NCI-H446 (cell line): ENCODE results near the gene ZSCAN25.
"Not testable (repeated sequence)": the region's sequence is repeated elsewhere in the genome, so short reads cannot be mapped to it uniquely, and the experiment has no call there.

Experiments used
- DNase-seq, 2 experiments: peaks; one replicate each; lab custom pipeline; 2025; lab: John Stamatoyannopoulos, UW

ZSCAN25 gene

DNA sequence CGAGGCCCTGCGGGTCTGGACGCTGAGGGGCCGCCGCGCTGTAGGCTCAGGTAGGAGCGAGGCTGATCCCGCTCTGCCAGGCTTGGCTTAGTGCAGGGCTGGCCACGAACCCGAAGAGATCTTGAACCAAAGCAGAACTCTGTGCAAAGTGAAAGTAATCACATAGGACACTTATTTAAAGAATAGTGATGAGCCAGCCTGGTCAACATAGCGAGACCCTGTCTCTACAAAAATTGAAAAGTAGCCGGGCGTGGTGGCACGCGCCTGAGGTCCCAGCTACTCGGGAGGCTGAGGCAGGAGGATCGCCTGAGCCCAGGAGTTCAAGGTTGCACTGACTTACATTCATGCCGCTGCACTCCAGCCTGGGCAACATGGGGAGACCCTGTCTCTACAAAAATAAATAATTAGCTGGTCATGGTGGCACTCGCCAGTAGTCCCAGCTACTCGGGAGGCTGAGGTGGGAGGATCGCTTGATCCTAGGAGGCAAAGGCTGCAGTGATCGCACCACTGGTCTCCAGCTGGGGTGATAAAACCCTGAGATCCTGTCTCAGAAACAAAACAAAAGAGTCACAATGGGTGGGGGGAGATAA, 541 bp downstream of the ZSCAN25 start:
- no peak for DNase-seq

DNA sequence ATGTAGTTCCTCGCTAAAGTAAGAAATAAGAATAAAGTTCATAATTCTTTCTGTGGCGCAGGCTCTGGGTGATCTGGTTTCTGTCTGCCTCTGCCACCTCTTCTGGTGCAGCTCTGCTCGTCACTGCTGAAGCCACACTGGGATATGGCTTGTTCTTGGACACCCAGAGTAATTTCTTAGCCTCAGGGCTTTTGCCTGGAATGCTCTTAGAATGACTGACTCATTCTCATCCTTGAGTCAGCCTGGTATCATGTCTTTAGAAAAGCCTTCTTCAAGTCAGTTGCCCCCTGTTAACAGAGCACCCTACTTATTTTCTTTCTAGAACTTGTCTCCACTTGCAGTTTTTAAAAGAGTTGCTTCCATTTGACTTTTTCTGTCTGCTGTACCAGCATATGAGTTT, 2.0 kb downstream of the ZSCAN25 start:
- no peak for DNase-seq

DNA sequence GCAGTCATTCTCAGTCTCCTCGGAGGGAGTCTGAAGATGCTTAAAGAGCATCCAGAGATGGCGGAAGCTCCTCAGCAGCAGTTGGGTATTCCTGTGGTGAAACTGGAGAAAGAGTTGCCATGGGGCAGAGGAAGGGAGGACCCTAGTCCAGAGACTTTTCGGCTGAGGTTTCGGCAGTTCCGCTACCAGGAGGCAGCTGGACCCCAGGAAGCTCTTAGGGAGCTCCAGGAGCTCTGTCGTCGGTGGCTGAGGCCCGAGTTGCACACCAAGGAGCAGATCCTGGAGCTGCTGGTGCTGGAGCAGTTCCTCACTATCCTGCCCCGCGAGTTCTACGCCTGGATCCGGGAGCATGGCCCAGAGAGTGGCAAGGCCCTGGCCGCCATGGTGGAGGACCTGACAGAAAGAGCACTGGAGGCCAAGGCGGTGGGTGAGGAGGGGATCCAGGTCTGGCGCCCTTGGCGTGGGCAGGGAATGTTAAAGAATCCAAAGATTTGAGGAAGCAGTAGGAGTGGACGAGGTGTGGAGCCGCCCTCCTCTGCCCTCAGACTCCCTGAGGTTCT, 2.9 kb downstream of the ZSCAN25 start:
- DNase-seq, result no peak

DNA sequence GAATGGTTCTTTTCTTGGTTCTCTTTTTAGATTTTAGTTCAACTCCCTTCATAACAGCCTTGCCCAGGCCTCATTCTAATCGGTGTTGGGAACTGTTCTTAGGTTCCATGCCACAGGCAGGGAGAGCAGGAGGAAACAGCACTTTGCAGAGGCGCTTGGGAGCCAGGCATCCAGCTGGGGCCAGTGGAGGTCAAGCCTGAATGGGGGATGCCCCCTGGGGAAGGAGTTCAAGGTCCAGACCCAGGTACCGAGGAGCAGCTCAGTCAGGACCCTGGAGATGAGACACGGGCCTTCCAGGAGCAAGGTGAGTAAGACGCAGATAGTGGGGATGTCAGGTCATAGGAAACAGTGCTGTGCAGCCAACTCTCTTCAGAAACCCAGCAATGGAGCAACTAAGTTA, 4.5 kb downstream of the ZSCAN25 start:
- no peak for DNase-seq

DNA sequence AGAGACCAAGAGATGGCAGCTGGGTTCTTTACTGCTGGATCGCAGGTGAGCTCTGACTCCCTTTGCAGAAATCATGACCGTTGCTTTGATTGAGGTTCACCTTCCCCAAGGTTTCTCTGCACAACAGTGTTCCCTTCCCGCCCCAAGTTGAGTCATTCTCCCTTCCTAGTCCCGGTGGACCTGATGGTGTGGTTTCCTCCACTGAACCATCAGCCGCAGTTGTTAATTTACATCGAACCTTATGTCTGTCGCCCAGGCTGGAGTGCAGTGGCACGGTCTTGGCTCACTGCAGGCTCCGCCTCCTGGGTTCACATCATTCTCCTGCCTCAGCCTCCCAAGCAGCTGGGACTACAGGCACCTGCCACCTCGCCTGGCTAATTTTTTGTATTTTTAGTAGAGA, 5.8 kb downstream of the ZSCAN25 start:
- no peak for DNase-seq

DNA sequence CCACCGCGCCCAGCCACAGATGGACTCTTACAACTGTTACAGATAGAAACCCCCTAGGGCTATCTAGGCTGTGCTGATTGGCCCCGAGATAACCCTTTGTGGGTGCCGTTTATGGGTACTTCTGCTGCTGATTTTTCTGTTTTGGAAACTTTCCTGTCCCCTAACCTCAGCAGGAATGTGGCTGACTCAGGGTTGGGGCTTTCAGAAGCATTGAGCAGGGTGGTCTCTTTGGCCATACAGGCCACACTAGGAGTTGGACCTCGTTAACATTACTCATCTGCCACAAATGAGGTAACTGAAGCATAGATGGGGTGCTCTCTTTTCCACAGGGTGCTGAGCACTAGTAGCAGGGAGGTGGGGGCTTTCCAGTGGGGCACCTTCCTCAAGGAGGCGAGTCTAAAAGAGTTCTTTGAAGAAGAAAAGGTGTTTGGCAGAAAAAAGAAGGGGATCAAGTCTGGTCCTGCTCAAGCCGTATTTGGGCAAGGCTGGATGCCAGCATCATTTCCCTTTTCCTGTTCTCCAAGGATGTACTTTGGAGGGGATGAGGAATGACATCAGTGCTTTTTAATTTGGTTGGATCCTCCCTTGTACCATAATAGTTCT, 6.4 kb downstream of the ZSCAN25 start:
- DNase-seq, result no peak

DNA sequence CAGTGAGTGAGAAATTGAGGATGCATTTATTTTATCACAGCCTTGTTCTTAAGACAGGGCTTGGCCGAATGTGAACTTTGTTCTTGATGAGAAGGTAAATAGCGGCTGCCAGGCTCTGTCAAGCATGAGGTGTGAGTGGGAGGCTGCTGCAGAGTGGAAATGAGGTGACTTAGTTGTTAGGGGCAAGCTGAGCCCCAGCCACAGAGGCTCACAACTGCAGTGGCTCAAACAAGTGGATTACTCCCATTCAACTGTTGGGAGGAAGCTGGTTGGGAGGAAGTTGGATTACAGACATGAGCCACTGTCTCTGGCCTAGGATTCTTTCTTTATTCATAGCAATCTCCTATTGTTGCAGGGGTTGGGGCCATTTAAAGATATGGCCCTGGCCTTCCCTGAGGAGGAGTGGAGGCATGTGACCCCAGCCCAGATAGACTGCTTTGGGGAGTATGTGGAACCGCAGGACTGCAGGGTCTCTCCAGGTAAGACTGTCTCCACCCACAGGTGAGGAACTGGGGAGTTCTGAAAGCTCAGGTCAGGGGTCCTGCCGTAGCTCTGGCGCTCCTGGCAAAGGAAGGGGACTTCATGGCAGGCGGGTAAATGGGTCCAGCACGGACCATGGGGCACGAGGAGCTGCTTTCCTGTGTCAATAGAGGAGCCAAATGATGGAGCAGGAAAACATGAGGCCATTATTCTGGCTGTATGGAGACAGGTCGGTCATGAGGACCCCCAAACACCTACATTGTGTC, 7.1 kb downstream of the ZSCAN25 start:
- DNase-seq, result no peak

DNA sequence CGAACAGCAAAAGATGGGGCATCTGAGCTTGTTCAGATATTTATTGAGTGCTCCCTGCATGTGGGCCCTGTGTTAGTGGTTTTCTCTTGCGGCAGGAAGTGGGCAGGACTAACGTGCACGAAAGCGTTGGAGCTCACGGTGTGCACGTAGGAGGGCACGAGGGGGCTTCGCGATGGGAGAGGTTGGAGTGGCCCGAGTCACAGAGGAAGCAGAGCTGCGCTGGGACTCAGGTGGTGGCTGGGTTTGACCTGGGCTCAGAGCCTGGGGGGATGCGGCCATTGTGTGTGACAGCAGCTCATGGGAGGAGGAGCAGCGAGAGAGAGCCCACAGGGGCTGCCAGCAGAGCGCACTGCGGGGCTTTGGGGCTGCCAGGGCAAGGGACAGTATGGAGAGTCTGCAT, 7.7 kb downstream of the ZSCAN25 start:
- DNase-seq, result no peak

DNA sequence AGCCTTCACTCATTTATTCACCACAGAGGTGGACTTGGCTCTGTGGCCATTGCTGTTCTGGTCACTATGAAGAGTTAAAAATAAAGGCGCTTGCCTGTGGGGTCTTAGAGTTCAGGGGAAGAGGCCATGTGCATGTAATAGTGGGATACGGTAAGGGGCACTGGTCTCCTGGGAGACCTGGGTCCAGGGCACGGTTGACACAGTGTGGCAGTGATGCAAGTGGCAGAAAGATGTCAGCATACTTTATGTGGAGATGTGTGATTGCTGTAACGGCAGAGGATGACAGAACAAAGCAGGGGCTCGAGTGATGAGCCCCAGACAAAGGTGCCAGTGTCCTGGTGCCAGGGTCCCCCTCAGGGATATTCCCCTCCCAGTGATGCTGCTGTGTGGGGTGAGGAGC, 8.6 kb downstream of the ZSCAN25 start:
- DNase-seq, result no peak

DNA sequence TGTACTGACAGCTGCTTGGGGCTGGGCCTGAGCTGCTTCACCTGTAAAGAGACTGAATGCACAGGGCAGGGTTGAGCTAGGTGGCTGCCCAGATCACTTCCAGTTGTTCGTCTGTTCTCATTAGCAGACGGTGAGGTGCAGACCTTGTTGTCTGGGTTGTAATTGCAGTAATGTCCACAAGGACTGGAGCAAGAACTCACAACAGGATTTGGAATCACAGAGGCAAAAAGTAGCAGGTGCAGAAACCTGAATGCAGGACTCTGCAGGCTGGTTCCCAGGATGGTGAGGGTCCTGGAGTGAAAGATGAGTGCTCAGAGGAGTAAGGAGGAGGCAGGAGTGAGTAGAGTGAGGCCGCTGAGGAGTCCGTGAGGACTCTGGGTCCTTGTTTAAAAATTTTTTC, 9.2 kb downstream of the ZSCAN25 start:
- DNase-seq, result no peak

DNA sequence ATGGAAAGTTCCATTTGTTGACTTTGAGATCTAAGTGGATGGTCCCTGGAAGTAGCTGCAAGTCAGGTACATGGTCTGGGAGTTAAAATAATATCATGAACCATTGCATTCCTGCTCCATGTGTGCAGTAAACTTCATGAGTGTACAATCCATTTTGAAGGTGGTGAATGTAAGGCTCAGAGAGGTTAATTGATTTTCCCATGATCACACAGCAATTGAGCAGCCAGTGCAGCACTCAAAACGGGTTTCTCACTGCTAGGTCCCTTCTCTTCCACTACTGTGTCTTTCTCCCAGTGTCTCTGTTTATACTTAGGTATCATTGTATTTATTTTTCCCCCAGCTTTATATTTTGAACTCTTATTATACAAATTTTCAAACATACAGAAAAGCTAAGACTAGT, 9.9 kb downstream of the ZSCAN25 start:
- DNase-seq, result no peak

DNA sequence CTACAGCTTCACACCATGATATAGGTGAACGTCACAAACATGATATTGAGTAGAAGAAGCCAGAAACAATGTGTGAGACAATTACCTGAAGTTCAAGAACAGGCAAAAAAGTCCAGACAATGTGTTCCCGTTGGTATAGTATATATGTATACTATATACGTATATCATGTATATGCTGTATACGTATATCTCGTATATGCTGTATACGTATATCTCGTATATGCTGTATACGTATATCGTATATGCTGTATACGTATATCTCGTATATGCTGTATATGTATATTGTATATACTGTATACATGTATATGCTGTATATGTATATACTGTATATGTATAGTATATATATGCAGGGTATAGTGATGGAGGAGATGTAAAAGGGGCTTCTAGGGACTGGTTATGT, 10.8 kb downstream of the ZSCAN25 start:
- no peak for DNase-seq

DNA sequence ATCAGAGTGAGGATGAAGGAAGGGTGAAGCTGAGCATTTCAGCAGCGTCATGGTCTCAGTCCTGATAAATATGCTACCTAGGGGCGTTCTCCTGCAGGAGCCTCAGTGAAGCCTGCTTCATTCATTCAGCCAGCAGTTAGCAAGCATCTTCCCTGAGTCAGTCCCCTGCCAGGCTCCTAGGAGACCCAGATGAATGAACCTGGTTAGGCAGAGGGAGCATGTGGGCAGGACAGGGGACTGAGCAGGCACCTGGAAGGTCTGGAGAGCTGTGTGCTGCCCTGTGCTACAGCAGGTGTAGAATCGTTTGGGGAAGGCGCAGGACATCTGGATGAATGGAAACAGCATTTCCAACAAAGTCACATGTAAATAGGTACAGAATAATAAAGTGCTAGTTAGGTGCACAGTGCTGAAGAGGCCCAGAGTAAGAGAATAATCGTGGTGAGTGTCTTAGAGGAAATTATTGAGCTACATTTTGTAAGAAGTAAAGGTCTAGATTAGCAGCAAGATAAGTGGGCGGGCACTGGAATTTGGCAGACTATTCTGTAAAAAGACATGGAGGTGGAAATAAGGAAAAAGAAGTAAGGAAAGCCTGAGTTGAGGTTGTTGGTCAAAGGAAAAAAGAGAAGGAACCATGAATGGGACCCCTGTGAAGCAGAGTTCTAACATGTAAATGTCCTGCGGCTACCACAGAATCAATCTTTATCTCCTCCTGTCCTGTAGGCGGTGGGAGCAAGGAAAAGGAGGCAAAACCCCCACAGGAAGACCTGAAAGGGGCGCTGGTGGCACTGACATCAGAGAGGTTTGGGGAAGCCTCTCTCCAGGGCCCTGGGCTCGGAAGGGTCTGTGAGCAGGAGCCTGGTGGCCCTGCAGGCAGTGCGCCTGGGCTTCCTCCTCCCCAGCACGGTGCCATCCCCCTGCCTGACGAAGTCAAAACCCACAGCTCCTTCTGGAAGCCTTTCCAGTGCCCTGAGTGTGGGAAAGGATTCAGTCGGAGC, 12.0 kb downstream of the ZSCAN25 start:
- DNase-seq, result no peak

DNA sequence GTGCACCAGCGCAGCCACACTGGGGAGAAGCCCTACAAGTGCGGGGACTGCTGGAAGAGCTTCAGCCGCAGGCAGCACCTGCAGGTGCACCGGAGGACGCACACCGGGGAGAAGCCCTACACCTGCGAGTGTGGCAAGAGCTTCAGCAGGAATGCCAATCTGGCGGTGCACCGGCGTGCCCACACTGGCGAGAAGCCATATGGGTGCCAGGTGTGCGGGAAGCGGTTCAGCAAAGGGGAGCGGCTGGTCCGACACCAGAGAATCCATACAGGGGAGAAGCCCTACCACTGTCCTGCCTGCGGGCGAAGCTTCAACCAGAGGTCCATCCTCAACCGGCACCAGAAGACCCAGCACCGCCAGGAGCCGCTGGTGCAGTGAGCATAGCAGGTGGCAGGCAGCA, 12.9 kb downstream of the ZSCAN25 start:
- no peak for DNase-seq

DNA sequence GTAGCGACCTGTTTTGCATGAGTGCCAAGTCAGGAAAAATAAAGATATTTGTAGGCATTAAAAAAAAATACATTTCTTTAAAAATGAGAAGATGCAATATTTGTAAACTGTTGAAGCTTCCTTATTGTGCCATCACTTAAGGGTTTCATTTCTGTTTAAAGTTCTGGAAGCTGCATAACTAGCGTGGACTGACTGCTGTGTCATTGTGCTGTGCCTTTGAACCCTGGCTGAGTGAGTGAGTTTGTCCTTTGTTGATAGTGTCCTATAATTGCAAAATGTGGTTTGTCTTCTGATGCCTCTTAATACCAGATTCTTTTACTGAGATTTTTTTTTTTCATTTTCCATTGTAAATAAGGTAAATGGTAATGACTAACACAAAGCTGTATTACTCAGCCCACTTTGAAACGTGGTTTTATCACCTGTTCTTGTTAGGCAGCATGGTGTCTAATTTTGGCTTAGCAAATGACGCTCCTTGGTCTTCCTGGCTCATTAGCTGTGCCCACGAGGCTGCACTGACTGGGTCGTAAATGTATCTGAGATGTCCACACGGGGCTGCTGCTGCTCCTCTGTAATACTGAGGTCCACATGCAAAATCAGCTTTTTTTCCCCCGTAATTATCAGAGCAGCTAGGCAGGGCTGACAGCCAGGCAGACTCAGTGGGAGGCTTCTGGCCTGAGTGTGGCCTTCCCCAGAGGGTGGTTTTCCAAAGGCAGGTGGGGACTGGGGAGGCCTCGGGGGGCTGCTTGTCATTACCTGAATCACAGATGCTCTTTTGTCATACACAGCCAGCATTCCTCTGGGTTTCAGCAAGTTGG, 14.8 kb downstream of the ZSCAN25 start:
- no peak for DNase-seq

DNA sequence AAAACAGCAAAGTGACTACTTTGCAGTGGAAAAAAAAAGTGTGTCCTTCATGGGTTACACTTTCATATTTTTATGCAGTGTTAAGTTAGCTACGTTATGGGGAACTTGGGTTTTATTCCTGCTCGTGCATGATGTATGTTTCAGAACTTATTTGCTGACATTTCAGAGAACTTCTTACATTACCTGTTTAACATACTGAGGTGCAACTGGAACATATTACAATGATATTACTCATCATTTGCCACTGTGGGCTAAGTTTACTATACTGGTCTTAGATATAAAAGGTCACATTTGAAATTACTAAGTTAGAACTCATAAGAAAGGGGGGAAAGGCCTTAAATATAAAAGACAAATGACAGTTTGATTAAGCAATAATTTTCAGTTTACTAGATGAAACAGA, 20.7 kb downstream of the ZSCAN25 start:
- DNase-seq, result not testable (repeated sequence)

DNA sequence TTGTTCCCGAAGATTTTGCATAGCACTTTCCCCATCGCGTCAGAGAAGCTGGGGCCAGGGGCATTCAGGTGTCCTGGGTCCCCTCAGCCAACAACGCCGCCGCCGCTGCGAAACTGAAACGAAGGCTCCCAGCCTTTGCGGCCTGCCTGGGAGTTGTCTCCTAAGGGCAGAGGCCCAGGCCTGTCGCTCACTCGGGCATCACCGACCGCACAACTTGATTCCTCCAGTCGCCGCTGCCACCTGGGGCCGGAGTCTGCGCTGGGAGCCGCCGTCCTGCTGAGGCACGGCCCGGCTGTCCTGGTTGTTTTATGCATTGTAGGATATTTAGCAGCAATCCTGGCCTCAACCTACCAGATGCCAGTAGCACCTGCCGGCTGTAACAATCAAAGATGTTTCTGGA, 22.0 kb downstream of the ZSCAN25 start:
- no peak for DNase-seq

DNA sequence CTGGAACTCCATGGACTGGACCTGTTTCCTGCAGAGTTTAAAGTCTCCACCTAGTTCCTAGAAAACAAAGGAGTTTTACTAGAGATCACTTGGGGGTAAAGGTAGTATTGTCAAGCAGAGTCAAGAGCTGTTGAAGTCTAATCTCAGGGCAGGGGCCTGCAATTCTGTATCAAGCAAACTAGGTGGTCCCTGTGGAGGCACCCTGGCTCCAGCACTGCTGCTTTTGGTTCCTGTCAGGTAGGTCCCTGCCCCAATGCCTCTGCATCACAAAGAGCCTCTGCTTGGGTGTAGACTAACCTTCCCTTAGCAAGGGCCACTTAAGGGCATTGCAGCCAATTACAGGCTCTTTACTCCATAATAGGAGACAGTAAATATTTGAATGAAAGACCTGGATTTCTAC, 22.5 kb downstream of the ZSCAN25 start:
- no peak for DNase-seq

DNA sequence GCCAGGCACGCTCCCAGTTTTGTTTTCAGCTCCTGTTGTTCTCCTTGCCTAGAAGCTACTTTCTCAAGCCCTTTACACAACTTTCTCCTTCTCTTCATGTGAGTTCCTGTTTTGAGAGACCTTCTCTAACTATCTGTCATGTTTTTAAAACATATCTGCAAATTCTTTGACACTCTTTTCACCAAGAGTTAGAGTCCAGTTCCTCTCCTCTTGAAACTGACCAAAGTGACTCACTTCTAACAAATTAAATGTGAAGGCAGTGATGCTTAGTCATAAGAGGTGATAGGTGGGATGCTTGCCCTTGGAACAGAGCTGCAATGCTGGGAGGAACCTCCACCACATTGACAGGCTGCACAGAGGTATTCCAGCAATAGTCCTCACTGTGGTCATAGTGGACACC, 25.3 kb downstream of the ZSCAN25 start:
- no peak for DNase-seq

DNA sequence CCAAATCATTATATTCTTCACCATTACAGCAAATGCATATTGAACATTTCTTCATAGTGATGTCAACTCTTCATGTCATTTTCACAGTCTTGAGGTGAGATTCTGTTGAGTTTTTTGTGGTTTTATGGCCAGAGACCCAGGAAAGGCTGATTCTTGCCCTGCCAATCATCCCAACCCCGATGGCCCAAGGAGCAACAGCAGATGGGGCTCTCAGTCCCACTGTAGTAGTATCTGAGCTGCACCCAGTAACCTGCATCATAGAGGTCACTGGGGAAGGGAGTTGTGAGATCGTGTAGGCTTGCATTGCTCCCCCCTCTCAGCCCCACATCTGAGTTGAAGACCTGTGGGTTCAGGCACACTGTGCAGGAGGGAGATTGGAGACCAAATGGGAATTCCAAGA, 26.7 kb downstream of the ZSCAN25 start:
- DNase-seq, result no peak

DNA sequence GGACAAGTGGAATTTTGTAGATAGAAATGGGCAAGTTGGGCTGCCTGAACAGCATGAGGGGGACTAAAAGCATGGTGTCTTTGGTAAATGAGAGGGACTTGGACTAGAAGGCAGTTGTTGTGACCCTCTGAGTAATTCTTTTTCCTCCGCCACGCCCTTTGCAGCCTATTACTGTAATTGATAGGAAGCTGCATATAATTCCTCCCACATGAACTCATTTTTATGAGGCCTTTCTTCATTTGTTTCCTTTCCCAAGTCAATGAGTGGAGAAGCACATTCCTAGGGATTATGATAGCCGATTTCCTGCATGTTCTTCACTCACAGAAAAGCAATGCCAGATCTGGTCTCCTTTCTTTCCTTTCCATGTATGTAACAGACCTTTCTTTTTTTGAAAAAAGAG, 27.7 kb downstream of the ZSCAN25 start:
- no peak for DNase-seq
